ENCODE data around the gene CNTLN.

CNTLN gene

GRCh38 chr9:17551023-17551422 lies 416.2 kb downstream of the CNTLN start:
- TF ChIP-seq EP300 (IDR thresholded peaks at IDR 0.05; ENCODE audit: borderline replicate concordance) = no peak
- TF ChIP-seq CEBPB (IDR thresholded peaks at IDR 0.05) = no peak
- no peak for TF ChIP-seq TCF12 (IDR thresholded peaks at IDR 0.05; ENCODE audit: low read depth)
- no peak for TF ChIP-seq YY1 (IDR thresholded peaks at IDR 0.05; ENCODE audit: low read depth)

All from Ishikawa (cell line).